Measurements from ENCODE around the gene RPTOR.

The RPTOR gene

DNA sequence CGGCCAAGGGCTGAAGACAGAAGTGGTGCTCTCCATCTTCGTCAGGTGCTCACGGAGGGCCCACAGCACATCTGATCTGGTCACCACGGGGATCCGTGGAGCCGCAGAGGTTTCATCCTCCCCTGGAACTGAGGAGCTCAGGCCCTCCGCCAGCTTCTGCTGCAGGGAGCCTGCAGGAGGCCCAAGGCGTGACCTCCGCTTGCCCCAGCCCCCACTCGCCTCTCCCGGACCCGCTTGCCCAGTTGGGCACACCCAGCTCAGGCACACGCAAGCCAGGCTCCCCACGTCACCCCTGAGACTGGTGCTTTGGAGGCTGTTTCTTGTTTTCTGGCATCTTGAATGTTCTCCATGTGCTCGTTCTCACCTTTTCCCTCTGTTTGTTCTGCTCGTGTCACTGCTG, 407.7 kb downstream of the RPTOR start:
- DNase-seq = no peak

DNA sequence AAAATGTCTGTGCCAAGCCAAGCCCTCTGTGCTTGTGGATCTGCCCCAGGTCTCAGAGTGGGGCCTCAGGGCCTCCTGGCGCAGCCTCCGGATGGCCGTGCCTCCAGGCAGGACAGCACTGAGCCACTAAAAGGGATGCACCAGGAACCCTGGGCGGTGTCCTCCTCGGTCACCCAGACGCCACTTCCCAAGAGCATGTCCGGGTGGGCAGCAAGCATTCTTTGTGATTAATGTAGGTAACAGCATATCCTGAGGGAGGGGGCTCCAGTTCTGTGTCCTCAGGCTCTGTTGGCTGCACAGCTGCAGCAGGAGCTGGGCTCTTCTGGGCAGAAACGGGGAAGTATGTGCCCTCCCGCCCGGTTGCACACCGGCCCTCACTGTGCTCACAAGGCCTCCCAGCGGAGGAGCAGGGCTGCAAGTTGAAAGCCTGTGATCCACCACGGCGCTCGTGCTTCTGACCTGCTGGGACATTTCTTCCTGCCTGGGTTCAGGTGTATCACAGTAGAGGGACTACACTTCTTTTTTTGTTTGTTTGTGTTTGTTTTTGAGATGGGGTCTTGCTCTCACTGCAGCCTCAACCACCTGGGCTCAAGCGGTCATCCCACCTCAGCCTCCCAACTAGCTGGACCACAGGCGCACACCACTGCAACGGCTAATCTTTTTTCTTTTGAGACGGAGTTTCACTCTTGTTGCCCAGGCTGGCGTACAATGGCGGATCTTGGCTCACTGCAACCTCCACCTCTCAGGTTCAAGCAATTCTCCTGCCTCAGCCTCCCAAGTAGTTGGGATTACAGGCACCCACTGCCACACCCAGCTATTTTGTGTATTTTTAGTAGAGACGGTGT, 409.1 kb downstream of the RPTOR start:
- no peak for DNase-seq

DNA sequence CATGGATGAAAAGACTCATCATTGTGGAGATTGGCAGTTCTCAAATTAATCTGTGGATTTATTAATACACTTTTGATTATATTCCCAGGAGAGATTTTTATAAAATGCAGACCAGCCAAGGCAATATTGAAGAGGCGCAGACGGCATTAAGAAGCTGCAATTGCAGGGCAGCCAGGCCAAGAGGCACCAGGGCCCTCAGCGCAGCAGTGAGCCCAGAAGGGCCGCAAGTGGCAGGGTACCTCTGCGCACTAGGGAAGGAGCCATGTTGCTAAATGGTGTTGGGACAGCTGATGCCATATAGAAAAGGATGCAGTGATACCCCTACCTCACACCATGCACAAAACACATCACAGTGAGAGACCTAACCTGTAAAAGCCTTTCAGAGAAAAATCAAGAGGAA, 410.4 kb downstream of the RPTOR start:
- DNase-seq = no peak

DNA sequence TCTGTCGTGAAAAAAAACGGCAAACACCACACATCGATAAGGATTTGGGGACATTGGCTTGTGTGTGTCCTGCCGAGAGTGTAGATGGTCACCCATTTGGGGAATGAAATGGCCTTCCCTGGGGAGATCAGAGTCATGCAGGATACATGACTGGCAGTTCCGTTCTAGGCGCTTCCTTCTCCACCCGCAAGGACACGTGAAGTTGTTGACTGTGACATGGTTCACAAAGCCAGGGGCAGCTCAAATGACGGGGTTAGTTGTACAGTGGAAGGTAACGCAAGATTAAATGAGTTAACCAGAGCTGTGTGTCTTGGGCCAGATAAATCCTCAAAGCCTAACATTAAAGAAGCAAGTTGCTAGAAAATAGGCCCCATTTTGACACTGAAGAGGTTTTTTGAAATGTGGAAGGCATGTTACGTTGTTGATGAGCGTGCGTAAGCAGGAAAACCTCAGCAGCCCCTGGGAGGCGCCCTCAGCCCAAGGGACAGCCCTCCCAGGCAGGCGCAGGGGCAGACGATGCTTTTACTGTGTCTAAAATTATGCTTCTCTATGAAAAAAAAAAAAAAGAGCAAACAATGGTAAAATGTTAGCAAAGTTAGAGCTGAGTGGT, 411.1 kb downstream of the RPTOR start:
- DNase-seq = no peak

DNA sequence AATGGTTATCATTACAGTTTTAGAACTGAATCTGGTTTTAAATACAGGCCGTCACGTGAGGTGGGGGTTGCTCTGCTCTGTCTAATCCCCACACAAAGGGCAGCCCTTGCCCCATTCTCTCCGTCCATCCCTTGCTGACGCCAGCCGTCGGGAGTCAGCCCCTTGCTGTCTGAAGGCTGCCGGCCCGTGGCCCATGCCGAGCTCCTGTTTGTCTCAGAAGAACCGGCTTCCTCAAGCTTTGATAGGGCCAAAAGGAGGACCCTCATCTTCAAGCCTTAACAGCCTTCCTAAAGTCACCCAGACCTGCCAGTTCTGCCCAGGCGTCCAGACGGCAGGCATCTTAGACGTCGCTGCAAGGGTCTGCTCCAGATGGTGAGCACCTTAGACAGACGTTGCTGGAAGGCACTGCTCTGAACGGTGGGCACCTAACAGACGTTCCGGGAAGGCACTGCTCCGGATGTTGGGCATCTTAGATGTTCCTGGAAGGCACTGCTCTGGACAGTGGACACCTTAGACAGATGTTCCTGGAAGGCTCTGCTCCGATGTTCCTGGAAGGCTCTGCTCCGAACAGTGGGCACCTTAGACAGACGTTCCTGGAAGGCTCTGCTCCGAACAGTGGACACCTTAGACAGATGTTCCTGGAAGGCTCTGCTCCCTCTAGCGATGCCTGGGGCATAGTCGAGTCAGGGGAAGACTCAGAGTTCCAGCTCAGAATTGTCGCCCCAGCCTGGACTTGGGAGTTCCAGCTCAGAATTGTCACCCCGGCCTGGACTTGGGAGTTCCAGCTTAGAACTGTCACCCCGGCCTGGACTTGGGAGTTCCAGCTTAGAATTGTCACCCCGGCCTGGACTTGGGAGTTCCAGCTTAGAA, 411.9 kb downstream of the RPTOR start:
- DNase-seq = no peak

DNA sequence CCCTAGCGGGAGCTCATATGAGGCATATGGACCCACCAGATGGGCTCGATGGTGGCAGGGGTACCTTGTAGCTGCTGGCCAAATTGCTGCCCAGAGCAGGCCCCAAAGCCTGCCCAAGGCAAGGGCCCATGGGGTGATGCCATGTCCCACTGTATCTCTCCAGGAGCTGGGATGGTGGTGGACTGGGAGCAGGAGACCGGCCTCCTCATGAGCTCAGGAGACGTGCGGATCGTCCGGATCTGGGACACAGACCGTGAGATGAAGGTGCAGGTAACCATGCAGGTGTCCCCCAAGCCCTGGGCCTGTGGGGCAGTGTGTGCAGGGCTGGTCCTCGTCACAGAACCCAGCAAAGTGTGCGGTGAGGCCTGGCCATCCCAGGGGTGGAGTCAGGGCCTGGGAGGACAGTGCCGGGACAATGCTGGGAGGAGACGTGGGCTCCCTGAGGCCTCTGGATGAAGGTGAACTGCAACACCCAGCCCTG, 412.9 kb downstream of the RPTOR start:
- no peak for DNase-seq

DNA sequence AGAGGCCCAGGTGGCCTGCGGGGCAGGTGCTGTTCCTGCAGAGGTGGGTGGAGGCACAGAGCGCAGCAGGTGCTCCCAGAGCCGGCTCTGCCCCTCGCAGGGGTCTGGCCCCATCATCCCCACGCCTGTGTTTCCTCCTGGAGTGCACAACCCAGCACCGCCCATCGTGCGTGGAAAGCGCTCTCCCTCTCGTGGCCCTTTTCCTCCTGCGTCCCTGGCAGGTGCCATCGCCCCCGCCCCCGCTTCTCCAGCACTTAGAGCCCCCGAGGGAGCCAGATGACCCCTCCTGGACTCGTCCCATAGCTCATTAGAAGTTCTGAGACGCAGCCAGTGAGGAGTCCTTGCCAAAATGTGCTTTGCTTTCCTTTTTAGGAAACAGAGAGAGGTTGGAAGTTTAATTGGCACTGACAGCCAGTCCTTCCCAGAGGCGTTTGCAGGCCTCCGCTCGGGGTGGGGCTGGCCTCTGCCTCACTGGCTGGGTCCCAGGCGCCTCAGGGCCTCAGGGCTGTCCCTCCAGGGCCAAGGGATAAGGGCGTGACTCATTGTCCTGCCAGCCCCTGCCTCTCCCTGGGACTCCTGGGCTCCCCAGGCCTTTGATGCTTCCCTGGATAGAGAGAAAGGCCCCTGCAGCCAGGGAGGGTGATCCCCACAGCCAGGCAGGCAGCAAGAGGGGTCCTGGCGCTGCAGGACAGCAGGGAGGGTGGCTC, 414.8 kb downstream of the RPTOR start:
- peak; percentile 86 for DNase-seq

DNA sequence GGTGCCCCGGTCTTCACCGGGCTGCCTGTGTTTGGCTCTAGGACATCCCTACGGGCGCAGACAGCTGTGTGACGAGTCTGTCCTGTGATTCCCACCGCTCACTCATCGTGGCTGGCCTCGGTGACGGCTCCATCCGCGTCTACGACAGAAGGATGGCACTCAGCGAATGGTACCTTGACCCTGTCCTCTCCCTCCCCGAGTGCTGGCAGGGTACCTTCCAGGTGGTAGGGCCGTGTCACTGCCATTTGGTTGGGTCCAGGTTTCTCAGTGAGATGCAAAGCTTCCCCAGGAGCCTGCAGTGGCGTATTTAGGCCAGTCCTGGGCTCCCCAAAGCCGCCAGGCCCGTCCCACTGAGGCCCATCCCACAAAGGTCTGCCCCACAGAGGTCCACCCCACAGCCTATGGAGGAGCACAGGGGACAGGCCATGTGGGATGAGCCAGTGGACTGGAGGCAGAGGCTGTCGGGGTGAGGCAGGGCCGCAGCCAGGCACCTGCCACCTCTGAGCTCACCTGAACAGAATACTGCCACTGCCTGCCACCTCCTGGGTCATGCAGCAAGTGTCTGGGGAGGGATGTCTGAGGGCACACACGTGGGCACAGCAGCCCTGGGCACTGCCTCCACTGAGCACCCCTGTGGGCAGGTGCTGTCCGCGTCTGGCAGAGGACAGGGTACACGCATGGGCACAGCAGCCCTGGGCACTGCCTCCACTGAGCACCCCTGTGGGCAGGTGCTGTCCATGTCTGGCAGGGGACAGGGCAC, 415.6 kb downstream of the RPTOR start:
- no peak for DNase-seq

DNA sequence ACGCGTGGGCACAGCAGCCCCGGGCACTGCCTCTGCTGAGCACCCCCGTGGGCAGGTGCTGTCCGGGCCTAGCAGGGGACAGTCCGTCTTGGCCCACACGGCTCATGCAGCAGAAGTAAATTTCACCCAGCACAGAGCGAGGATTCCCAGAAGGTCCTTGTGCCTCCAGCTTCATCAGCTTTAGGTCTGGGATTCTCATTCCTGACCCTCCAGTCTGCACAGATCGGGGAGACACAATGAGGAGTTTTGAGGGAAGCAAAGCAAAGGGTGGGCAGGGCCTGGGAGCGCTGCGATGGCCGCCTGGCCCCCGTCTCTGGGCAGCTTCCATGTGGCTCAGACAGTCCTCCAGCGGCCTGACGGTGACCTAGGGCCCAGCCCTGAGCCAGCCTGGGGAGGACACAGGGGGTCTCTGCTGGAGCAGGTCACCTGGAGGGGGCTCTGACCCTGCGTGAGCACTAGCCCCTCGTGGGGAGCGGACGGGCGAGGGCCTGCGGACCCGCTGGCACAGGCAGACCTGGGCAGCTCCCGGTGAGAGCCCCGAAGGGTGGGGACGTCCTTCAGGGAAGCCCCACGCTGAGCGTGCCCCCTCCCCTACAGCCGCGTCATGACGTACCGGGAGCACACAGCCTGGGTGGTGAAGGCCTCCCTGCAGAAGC, 416.3 kb downstream of the RPTOR start:
- no peak for DNase-seq

DNA sequence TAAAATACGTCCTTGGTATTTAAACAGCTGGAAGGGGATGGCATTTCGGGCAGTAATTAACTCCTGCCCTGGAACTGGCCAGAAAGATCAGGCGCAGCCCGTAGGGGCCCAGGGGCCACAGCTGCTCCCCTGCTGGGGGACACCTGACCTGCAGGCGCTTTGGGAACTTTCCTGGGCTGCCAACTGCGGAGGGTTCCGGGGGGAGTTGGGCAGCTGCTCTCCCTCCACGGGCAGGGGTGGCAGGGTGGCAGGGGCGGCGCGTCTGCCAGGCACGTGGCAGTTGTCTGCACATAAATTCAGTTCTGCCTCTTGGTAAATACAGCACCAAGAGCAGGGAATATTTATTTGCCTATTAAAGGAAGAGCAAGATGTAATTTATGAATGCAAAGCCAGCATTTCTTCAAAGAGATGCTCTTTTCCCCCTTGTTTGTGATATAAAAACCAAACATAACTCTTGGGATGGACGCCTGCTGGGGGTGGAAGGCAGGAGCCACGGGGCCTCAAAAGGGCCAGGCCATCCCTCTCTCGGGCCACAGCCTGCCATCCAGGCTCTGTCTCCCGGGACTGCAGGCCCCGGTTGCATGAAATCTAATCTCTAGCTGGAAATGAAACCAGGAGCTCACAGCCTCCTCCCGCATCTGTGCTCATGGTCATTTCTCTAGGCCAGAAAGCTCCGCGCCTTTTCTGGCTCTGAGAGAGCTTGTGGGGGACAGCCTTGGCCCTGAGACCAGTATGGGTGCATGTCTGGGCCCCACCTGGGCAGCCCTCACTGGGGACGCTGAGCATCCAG, 417.1 kb downstream of the RPTOR start:
- DNase-seq = no peak

DNA sequence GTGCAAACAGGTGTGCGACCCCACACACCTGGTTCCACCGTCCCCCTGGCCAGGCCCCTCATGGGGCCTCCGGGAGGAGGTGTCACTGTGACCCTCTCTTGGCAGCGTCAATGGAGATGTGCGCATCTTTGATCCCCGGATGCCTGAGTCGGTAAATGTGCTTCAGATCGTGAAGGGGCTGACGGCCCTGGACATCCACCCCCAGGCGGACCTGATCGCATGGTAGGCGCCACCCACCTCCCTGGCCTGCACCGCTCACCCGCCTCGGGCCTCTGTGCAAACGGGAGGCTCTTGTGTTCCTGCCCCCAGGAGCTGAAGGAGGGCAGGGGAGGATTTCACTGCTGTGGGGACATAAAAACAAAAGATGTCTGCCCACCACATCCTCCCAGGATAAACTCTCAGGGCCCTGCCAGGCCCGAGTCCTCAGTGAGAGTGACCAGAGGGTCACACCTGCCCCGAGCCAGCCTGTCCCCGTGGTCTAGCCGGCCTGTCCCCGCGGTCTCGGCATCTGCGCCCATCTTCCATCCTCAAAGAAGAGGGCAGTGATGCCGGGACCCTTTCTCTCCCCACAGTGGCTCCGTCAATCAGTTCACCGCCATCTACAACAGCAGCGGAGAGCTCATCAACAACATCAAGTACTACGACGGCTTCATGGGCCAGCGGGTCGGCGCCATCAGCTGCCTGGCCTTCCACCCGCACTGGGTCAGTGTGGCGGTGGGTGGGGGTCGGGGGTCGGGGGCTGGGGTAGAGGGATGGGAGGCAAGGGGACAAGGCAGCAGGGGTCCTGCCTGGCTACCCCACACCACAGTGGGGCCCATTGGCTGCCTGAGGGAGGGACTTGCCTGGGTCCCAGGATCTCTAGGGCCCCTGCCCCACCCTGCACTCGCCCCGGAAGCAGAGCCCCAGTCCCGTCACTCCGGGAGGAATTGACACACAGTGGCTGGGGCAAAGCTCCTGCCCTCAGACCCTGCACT, 418.0 kb downstream of the RPTOR start:
- no peak for DNase-seq

DNA sequence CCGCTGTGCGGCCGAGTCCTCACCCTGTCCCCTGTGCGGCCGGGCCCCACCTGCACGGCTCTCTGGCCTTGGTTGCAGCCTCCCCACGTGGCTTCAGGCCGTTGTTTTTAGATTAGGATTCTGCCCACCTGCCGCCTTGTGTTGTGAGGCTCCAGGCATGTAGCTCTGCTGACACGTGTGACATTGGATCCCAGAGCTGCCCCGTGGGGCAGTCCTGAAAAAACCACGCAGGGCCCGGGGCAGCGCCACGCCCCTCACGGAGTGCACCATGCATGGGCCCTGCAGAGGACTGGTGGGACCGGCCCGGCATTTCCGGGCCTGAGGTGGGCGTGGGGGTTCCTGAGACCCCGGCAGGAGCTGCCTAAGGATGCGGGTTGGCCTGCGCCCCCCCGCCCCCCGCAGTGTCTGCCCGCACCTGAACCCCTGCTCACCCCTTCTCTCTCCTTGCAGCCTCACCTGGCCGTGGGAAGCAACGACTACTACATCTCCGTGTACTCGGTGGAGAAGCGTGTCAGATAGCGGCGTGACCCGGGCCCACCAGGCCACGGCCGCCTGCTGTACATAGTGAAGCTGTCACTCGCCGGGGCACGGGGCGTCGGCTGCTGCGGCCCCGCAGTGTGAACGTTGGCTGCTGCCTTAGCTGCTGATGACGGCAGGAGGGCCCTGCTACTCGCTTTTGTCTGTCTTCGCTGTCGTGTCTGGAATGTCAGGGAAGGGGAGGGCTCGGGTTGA, 419.3 kb downstream of the RPTOR start:
- no peak for DNase-seq

DNA sequence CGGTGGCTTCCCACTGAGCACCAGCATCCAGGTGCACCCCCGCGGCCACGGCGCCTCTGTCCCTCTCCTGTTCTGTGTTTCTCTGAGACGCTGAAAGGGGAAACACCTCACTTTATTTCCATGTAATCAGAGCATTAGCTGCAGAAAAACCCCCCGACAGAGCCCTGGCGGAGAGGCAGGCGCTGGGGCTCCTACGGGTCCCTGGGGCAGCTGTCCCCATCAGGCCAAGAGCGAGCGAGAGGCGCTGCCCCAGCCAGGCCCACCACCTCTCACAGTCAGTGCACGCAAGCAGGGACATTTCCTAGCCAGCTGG, 419.9 kb downstream of the RPTOR start:
- no peak for DNase-seq

DNA sequence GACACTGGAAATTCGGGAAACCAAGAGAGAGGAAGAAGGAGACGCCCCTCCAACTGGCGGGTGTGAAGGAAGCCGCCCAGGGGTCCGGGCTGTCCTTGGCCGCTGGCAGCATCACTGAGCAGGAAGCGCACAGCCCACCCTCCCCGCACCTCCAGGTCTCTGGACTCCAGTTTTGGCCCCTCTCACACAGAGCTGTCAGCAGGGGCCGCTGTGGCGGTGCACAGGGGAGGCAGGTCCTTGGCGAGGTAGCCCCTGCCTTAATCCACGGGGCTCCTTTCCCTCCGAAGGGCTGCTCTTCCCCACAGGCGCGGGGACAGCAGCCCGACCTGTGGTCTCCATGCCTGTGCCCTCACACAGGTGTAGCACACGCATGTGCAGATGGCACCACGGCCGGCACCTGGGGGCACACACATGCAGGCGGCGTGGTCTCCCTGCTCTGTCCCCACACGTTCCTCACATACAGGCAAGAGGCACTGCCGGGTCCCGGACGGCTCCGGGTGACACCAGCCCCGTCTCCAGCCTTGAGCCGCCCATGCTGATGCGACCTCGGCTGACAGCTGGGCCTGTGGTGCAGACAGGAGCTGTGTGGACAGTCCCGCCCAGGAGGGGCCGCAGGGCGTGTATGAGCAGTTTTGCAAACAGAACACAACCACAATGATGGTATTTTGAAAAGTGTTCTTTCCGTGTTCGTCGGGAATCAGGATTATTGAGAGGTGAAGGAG, 420.4 kb downstream of the RPTOR start:
- DNase-seq = no peak

DNA sequence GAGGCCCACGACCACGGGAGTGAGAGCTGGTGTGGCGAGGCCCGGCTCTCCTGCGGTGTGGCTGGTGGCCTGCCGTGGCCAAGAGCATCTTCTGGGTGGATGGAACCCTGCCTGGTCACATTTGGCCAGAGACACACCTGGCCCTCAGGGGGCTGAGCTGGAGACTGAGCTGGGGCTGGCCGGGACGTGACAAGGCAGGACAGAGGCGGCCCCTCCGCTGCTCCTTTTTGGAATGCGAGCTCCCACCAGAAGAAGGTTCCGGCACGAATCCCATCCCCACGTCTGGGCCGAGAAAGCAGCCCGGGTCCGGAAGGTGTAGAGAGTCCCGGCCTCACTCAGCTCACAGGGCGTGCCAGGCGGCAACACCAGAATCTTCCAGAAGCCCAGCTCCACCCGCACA, 421.0 kb downstream of the RPTOR start:
- no peak for DNase-seq

DNA sequence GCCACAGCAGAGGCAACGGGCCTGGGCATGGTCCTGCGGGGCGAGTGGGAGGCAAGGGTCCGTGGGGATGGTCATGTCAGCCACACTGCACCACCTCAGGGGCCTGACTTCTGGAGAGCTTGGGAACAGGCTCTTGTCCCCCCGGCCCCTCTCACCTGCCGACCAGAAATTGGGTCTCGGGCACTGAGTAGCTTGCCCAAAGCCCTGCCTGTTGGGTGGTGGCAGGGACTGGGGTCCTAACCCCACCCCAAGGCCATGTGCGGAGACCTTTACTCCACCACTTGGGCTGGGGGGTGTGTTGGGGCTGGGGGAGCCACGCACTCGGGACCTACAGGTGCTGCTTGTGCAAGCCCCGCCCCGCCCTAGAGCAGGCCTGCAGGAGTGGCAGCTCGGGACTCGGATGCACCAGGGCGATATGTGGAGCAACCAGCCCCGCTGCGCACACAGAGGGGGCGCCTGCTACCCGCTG, 422.8 kb downstream of the RPTOR start:
- no peak for DNase-seq

DNA sequence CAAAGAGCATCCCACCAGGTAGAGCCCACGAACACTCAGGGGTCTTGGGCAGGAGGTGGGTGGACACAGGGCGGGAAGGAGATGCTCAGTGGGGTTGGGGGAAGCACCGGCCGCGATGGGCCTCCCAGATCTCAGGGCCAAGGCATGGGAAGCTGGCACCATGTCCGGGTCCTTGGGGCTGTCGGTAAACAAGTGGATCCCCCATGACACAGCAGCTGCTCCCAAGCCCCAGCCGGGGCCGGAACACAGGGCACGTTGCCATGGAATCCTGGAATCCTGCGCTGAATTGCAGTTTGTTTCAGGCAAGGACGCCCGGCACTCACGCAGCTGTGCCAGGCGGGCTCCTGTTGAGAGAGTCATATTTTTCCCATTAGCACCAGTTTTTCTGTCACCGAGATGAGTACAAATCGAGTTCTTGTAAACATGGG, 424.0 kb downstream of the RPTOR start:
- DNase-seq = peak; percentile 58
